HG03469 (cell line): ENCODE data around the gene PDE7B.

Experiments
- ATAC-seq: cut with Tn5 transposase; IDR thresholded peaks from one replicate; pipeline ENCODE4 v1.9.1; 2021; ENCODE audit warnings: mild to moderate bottlenecking, moderate library complexity, moderate number of reproducible peaks; ENCODE audit not compliant: unreplicated experiment

PDE7B gene

GRCh38 chr6:135983093-135983492, 131.6 kb downstream of the PDE7B start:
- no peak for ATAC-seq

GRCh38 chr6:135983718-135984343, 132.3 kb downstream of the PDE7B start:
- ATAC-seq: no peak

GRCh38 chr6:135985471-135985870, 134.0 kb downstream of the PDE7B start:
- ATAC-seq: no peak

GRCh38 chr6:135987226-135987625, 135.7 kb downstream of the PDE7B start:
- ATAC-seq: no peak

GRCh38 chr6:135990439-135990838, 138.9 kb downstream of the PDE7B start:
- no peak for ATAC-seq

GRCh38 chr6:135990855-135991464, 139.5 kb downstream of the PDE7B start:
- no peak for ATAC-seq

GRCh38 chr6:135992739-135993138, 141.2 kb downstream of the PDE7B start:
- ATAC-seq: no peak

- ATAC-seq: no peak
Observed at GRCh38 chr6:135993361-135993760, 141.9 kb downstream of the PDE7B start.

GRCh38 chr6:135994857-135995544, 143.5 kb downstream of the PDE7B start:
- no peak for ATAC-seq

- ATAC-seq: no peak
Observed at GRCh38 chr6:135995545-135995898, 144.0 kb downstream of the PDE7B start.

- no peak for ATAC-seq
Observed at GRCh38 chr6:135996668-135997067, 145.2 kb downstream of the PDE7B start.

- ATAC-seq: no peak
Observed at GRCh38 chr6:135999393-135999792, 147.9 kb downstream of the PDE7B start.

- ATAC-seq: no peak
Observed at GRCh38 chr6:136007345-136007744, 155.8 kb downstream of the PDE7B start.

- no peak for ATAC-seq
Observed at GRCh38 chr6:136011475-136011874, 160.0 kb downstream of the PDE7B start.

GRCh38 chr6:136012198-136012887, 160.8 kb downstream of the PDE7B start:
- ATAC-seq: no peak

GRCh38 chr6:136012943-136013342, 161.4 kb downstream of the PDE7B start:
- no peak for ATAC-seq

- ATAC-seq: no peak
Observed at GRCh38 chr6:136014454-136015437, 163.2 kb downstream of the PDE7B start.

- ATAC-seq: no peak
Observed at GRCh38 chr6:136015531-136015930, 164.0 kb downstream of the PDE7B start.

GRCh38 chr6:136016228-136017225, 165.0 kb downstream of the PDE7B start:
- no peak for ATAC-seq
